HG02610 (cell line): ENCODE data around the gene CHN2.

Experiments
- ATAC-seq: cut with Tn5 transposase; IDR thresholded peaks from one replicate; pipeline ENCODE4 v1.9.1; 2021; ENCODE audit warnings: mild to moderate bottlenecking, moderate library complexity; ENCODE audit not compliant: unreplicated experiment

The CHN2 gene

GRCh38 chr7:29483219-29484104 is 288.9 kb downstream of the CHN2 start:
- ATAC-seq = no peak

DNA sequence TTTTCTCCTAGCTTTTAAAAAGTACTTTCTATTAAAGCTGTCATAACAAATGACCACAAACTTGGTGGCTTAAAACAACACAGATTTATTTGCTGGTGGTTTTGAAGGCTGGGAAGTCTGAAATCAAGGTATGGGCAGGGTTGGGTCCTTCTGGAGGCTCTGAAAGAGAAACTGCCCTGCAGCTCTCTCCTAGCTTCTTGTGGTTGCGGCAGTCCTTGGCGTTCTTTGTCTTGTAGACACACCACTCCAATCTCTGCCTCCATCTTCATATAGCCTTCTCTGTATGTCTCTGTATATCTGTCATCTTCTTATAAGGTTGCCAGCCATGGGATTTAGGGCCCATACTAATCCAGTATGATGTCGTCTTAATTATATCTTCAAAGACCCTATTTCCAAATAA is 289.7 kb downstream of the CHN2 start:
- ATAC-seq = no peak

DNA sequence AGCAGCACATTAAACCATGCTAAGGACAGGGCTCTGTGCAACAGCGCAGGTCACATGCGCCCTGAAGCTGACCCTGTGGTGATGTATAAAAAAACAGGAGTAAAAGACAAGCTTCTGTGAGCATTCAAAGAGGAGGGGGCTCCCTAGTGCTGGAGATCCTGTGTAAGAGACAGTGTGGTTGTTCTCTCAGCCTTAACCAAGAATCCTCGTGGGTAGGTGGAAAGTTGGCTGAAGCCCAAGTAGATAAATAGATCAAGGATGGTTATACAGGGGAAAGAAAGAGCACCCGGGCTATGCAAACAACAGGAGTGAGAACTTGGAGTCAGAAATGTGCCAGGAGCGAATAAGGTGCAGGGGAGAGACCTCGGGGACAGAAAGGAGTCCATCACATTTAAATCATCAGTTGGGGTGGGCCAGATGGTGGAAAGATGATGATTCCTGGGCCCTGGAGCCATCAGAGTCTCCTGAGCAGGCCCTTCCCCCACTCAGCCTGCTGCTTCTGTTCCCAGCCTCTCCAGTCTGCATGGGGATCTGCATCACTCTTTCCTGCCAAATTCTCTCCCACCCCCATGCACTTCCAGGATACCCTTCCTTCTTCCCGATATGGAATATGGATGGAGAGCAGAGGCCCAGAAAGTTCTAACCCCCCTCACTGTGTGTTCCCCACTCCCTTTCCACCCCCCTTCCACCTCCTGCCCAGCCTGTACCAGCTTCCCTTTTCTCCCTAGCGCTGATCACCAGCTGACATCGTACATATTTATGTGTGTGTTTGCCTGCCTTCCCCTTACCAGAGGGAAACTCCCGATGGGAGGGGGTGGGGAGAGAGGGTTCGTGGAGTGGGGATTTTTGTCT is 291.0 kb downstream of the CHN2 start:
- ATAC-seq = no peak

DNA sequence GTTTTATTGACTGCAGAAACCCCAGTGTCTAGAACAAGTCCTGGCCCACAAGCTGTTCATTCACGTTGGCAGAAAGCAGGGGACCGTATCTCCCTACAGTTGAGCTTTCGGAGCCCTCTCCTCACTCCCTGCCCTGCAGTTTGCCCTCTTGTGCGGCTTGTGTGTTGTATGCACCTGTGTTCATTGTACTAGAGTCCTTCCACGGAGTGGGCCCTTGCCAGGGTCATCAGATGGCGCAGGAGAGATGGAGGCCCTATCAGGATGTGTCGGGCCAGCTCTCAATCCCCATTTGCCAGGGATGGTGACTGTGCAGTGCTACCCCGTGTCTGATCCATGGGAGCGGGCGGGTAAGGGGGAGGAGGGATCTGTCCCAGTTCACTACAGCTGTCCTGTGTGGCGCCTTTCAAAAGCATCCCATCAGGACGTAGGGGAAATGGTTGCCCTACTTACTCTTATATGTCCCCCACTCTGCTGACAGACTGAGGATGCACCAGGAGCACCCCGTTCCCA is 291.7 kb downstream of the CHN2 start:
- no peak for ATAC-seq

DNA sequence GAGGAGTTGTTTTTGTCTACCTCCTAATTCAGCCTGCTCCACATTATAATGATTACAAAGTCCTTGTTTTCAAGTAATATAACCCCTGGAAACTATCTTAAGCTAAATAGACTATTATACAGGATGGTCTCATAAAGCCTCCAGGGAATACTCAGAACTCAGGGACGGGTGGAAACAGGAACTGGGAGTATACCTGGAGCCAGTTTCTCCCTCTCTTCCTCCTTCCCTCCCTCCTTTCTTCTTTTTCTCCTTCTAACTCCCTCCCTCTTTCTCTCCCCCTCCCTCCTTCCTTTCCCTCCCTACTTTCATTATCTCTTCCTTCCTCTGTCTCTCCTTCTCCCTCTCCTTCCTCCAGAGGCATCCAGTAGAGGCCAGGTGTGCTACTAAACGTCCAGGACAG is 292.8 kb downstream of the CHN2 start:
- ATAC-seq = no peak

DNA sequence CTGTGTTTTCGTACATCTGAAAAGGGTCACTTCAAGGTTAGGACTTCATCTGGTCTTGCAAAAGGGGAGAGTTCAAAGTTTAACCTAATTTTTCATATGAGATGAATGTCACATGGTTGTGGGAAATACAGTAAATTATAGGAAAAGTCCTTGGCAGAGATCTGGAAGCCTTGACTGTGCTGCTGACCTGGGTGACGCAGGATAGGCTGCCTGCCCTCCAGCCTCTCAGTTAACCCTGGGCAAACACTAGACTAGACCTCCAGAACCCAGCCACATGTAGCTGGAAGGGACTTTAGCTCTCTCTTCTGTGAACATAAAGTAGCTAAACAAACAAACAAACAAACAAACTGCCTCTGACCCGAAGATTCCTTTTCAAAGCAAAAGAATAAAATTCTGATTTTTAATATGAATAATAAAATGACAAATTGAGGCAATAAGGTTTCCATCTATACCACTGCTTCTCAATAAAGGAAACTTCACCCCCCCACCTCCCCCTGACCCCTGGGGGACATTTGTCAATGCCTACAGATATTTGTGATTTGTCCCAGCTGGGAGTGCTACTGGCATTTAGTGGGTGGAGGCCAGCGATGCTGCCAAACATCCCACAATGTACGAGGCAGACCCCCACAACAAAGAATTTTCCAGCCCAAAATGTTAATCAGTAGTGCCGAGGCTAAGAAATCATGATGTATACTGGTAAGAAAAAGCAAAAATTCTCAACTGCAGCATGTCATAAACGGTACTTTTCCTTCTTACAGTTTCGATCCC is 293.8 kb downstream of the CHN2 start:
- no peak for ATAC-seq

DNA sequence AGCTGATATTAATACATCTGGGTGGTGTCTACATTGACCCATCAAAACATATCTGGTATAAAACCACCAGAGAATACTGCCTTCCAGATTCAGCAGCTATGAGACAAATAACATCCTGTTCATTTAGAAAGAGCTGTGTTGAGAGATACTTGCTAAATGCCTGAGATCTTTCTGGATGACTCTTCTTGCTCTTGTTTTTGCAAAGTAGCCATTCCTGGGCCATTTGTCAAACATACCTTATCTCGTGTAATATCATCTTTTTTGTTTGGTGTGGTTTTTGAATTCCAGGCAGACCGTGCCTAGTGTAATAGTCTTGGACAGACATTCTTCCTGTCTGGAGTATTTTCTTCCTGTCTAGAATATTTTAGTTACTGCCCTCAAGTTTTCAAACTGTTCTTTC is 294.4 kb downstream of the CHN2 start:
- ATAC-seq = no peak

GRCh38 chr7:29490094-29490607 is 295.6 kb downstream of the CHN2 start:
- no peak for ATAC-seq

- no peak for ATAC-seq
These were observed 299.8 kb downstream of the CHN2 start for GRCh38 chr7:29494350-29494749.

DNA sequence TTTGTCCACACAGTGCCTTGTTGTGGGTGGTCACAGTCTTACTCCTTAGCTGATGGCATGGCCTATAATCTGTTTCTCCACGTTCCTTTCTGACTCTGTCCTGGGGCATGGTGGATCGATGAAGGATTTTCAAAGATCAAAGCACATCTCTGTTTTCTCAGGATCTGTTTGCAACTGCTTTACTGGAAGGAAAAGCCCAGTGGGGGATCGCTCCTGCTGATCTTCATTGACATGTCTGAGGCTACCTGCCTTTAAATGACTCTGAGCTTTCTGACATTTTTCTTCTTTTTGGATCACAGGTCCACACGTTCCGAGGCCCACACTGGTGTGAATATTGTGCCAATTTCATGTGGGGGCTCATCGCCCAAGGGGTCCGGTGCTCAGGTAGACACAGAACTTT is 301.1 kb downstream of the CHN2 start:
- no peak for ATAC-seq

DNA sequence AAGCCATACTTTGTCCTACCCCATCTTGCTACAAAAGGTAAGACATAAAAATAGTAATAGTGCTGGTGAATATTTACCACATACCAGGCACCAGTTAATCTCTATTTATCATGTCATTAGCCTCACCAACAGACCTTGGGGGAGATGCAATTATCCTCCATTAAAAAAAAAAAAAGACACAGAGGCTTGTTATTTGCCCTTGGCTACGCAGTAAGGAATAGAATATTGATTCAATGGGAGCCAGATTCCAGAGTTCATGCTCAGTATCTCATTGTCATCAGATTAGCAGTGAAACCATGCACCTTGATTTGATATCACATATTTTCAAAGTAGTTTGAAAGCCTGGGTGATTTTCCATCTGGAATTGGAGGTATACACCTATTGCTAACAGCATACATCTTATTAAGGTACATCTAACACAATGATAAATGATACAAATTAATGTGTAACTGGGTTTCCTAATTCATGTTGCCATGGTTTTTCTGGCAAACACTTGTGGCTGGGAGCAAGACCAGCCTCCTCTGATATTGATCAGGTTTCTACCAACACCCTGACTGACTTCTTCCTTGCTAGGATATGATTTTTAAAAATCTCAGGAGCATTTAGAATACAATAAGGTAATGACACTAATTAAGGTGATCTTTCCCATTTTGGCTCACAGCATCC is 301.9 kb downstream of the CHN2 start:
- ATAC-seq = no peak

DNA sequence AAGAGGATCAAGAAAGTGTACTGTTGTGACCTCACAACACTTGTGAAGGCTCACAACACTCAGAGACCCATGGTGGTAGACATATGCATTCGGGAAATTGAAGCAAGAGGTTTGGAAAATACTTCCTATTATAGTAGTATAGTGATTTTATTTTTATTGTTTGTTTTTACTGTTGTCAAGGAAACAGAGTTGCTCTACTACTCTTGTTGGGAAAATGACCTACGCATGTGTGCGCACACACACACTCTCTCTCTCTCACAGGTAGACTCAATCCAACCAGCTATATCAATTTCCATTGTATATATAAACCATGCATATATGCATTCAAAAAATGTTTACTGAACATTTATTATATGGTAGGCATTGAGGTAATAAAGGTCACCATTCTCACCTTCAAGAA is 305.4 kb downstream of the CHN2 start:
- no peak for ATAC-seq

DNA sequence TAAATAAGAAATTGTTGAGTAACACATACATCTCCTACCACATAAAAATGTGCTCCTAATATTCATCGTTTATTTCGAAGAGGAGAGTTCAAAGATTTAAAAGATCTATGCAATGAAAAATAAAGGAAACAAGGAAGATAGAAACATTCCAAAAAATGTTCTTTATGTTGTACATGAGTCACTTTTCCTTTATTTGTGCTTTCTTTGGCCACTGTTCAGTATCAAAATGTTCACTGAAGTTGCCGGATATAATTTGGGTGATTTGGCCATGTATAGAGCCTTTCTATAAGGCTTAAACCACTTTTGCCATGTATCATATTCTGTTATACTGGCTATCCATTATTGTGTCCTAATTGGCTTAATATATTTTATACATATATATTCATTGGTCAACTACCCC is 306.1 kb downstream of the CHN2 start:
- ATAC-seq = no peak

GRCh38 chr7:29502133-29502532 is 307.6 kb downstream of the CHN2 start:
- ATAC-seq = no peak

- ATAC-seq = no peak
These were observed 311.4 kb downstream of the CHN2 start for GRCh38 chr7:29505931-29506330.

- ATAC-seq = no peak
These were observed 314.0 kb downstream of the CHN2 start for GRCh38 chr7:29508608-29509007.

GRCh38 chr7:29510028-29510427 is 315.5 kb downstream of the CHN2 start:
- no peak for ATAC-seq

GRCh38 chr7:29511337-29511736 is 316.8 kb downstream of the CHN2 start:
- no peak for ATAC-seq

- ATAC-seq = no peak
These were observed 317.3 kb downstream of the CHN2 start for GRCh38 chr7:29511851-29512250.

DNA sequence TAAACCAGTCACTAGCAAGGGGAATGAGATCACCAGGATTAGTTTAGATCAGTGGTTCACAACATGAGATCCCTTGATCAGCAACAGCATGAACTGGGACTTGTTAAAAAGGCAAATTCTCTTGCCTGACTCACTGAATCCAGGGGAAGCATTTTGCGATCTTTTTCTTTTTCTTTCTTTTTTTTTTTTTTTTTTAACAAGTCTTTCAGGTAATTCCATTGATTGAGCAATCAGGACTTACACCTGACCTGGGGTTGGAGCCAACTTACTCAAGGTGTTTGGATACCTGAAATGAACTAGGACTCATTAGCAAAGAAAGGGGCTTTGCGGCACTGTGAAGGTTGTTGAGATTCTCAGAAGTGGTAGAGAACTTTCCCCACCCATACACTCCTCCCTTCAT is 321.9 kb downstream of the CHN2 start:
- ATAC-seq = no peak
